Muscle of leg (tissue), 11 donors: ENCODE measurements around the gene NOS1. TPM values are rescaled to one million over a fixed set of nuclear protein-coding genes. Genes with fewer than 3 reads are reported as not detected.

Source experiments
- DNase-seq: peaks from one replicate; pipeline ENCODE4 v3.0.0; 2013
- H3K27ac ChIP-seq: one replicate; pipeline ENCODE4 v1.5.1; 2013; ENCODE audit warnings: mild to moderate bottlenecking, low read length, control low read depth
- H3K27me3 ChIP-seq: one replicate; pipeline ENCODE4 v1.6.1; 2013; ENCODE audit warnings: low read length; ENCODE audit not compliant: control insufficient read depth, insufficient read depth
- H3K36me3 ChIP-seq: one replicate; pipeline ENCODE4 v1.6.1; 2013; ENCODE audit warnings: low read length; ENCODE audit not compliant: control insufficient read depth, insufficient read depth
- H3K4me1 ChIP-seq: one replicate; pipeline ENCODE4 v1.6.1; 2013; ENCODE audit warnings: low read length; ENCODE audit not compliant: control insufficient read depth, insufficient read depth
- H3K4me3 ChIP-seq: one replicate; pipeline ENCODE4 v1.5.1; 2013; ENCODE audit warnings: low read length, control low read depth
- H3K9me3 ChIP-seq: replicated peaks from 2 replicates; pipeline ENCODE4 v1.6.1; 2013; ENCODE audit warnings: low read depth, low read length; ENCODE audit not compliant: control insufficient read depth
- WGBS: methylation state at CpG from one replicate; pipeline ENCODE4 v1.1.5; 2013; ENCODE audit warnings: missing lambda C conversion rate; ENCODE audit not compliant: insufficient coverage; 5-methylcytosine and 5-hydroxymethylcytosine counted together
- polyA plus RNA-seq, 8 donors: library from polyadenylated mRNA; unstranded; fragments of 120-200 nt; gene quantifications; one replicate each; pipeline versions ENCODE4 v1.2.1 to v1.2.3, GENCODE V29; 2013; ENCODE audit warnings: inconsistent platforms in 1 of 8, low replicate concordance in 1 of 8; ENCODE audit not compliant: insufficient read length in 8 of 8, insufficient read depth in 1 of 8
- total RNA-seq: library from RNA; stranded (reverse); fragments of 120-200 nt; gene quantifications from one replicate; pipeline ENCODE4 v1.2.4, GENCODE V29; 2013

The NOS1 gene
- total and polyA plus RNA-seq, 9 donors = 0.09 to 0.65 (median 0.18) TPM

DNA sequence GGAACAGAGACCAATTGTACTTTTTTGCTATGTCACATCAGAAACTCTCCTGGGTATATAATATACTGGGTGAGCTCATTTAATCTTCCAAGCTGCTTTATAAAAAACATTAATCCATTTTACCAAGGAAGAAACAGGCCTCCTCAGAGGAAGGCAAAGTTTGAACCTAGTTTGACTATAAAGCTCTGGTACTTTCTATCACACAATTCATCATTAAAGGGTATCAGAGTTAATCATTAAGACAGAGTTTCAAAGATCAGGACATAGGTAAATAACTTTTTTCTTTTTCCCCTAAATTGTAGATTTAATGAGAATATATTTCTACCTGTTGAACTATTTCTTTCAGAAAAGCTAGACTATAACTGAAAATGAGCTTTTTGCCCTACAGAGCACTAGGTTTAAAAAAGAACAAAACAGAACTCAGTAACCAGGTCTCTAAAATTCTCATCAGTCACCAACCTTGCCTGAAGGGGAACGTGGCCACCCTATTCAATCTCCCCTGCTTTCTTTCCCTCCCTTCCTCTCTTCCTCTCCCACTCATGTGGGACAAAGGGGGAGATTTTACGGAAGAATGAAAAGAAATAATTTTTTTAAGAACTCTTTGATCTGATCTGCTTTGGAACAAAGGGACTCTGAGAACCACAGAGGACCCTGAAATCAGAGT, 189.8 kb downstream of the NOS1 start:
- H3K9me3 ChIP-seq = no peaks in the 10 kb centered on the region
- no CpG with 5 or more reads among the region's 2 CpGs for WGBS
- no peak overlapping the region for H3K4me3 ChIP-seq
- no peak for DNase-seq
- H3K27me3 ChIP-seq = no peaks in the 10 kb centered on the region
- H3K27ac ChIP-seq = no peak overlapping the region
- H3K4me1 ChIP-seq = no peaks in the 10 kb centered on the region
- H3K36me3 ChIP-seq = peaks cover 63% of the 10 kb centered on the region

DNA sequence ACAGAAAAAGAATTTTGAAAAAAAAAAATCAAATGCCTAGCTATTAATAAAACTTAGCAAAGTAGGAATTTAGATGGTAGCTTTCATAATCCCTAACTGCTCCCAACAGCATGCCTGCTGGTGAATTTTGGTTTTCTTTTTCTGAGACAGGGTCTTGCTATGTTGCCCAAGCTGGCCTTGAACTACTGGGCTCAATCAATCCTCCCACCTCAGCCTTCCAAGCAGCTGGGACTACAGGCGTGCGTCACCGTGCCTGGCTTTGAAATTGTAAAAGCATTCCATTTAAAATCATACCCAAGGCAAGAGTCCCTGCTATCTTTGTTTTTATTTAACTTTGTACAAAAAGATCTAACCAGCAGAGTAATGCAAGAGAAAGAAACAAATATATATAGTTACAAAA, 191.9 kb downstream of the NOS1 start:
- Histone ChIP-seq H3K4me1 (no peaks in the 10 kb centered on the region), H3K27me3 (no peaks in the 10 kb centered on the region), H3K4me3 (no peak overlapping the region), H3K36me3 (peaks cover 62% of the 10 kb centered on the region), H3K9me3 (no peaks in the 10 kb centered on the region), H3K27ac (no peak overlapping the region)
- WGBS = no CpG with 5 or more reads among the region's 3 CpGs
- no peak for DNase-seq

DNA sequence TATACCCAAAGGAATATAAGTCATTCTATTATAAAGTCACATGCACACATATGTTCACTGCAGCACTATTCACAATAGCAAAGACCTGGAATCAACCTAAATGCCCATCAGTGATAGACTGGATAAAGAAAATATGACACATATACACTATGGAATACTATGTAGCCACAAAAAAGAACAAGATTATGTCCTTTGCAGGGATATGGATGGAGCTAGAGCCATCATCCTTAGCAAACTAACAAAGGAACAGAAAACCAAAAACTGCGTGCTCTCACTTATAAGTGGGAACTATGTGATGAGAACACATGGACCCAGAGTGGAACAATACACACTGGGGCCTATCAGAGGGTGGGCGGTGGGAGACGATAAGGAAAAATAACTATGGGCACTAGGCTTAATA, 192.4 kb downstream of the NOS1 start:
- H3K4me1 ChIP-seq = no peaks in the 10 kb centered on the region
- peaks cover 59% of the 10 kb centered on the region for H3K36me3 ChIP-seq
- H3K4me3 ChIP-seq = no peak overlapping the region
- WGBS = no CpG with 5 or more reads among the region's 3 CpGs
- DNase-seq = no peak
- no peaks in the 10 kb centered on the region for H3K27me3 ChIP-seq
- no peak overlapping the region for H3K27ac ChIP-seq
- no peaks in the 10 kb centered on the region for H3K9me3 ChIP-seq

DNA sequence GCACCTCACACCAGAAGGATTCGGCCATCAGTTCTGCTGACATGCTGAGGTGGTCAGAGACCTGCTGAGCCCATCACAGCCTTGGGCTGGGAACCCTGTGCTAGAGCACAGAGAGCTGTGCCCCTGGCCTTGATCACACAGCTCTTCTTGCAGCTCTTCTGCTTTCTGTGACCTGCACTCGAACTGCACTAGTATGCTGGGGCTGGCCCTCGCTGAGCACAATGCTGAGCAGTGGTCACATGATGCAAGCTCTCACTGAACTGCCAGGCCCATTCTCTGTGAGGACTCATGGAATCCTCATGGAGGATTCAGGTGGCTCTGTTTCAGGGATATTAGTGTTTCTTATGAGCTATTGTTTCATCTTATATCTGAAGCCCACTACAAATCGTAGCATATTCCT, 193.7 kb downstream of the NOS1 start:
- H3K9me3 ChIP-seq = no peaks in the 10 kb centered on the region
- WGBS = 89% methylated on average over 3 of the region's 4 CpGs
- no peaks in the 10 kb centered on the region for H3K4me1 ChIP-seq

DNA sequence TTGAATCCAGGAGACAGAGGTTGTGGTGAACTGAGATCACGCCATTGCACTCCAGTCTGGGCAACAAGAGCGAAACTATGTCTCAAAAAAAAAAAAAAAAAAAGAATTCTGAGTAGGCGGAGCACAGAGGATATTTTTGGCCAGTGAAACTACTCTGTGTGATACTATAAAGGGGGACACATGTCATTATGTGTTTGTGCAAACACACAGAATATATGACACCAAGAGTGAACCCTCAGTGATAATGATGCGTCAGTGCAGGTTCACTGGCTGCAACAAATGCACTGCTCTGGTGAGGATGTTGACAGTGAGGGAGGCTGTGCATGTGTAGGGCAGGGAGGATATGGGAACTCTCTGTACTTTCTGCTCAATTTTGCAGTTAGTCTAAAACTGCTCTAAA, 195.3 kb downstream of the NOS1 start:
- DNase-seq = no peak
- no peaks in the 10 kb centered on the region for H3K27me3 ChIP-seq
- no peak overlapping the region for H3K4me3 ChIP-seq
- H3K9me3 ChIP-seq = no peaks in the 10 kb centered on the region
- H3K36me3 ChIP-seq = peaks cover 69% of the 10 kb centered on the region
- H3K4me1 ChIP-seq = no peaks in the 10 kb centered on the region
- H3K27ac ChIP-seq = no peak overlapping the region
- WGBS = 100% methylated on average over 1 of the region's 4 CpGs

More for the DNA sequence above, 193.7 kb downstream of the NOS1 start:
- Histone ChIP-seq H3K27me3 (no peaks in the 10 kb centered on the region), H3K36me3 (peaks cover 59% of the 10 kb centered on the region), H3K27ac (no peak overlapping the region), H3K4me3 (no peak overlapping the region)
- no peak for DNase-seq

DNA sequence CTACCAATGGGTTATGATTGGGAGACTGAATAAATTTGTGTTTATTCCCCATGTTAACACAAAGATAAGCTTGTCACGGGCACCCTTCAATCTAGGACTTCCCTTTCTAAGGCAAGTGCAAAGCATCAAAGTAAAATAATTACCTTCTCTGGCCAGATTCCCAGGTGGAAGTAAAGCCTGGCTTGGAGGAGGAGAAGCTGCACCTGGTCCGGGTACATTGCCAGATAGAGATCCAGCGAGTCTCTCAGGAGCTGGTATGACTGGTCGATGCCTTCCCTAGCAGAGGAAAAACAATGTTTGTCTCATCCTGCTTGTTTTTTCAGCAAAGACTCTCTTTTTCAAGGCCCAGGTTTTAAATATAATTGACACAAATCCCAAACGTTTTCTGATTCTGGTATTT, 196.1 kb downstream of the NOS1 start:
- H3K4me1 ChIP-seq = no peaks in the 10 kb centered on the region
- no peaks in the 10 kb centered on the region for H3K9me3 ChIP-seq
- no peak for DNase-seq
- WGBS = 83% methylated on average over 3 of the region's 5 CpGs
- no peak overlapping the region for H3K4me3 ChIP-seq
- H3K27me3 ChIP-seq = no peaks in the 10 kb centered on the region
- H3K36me3 ChIP-seq = peaks cover 71% of the 10 kb centered on the region
- no peak overlapping the region for H3K27ac ChIP-seq

DNA sequence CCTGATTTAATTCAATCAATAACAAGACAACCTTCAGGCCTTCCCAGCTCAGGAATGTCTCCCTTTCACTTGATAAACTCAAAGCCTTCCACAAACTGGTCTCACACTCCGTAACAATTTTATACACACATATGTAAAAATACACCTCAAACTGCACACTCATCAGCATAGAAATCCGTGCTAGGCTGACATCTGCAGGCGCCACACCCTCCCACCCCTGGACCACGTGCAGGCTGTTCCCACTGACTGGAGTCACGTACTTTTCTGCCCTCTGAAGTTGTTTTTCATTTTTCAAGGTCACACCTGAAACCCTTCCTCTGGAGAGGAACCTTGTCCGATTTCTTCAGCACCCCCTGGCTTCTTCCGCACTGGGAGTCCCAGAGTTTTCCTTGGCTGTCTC, 198.8 kb downstream of the NOS1 start:
- H3K27me3 ChIP-seq = no peaks in the 10 kb centered on the region
- no peaks in the 10 kb centered on the region for H3K4me1 ChIP-seq
- no peak for DNase-seq
- 66% methylated on average over 5 of the region's 7 CpGs for WGBS
- no peaks in the 10 kb centered on the region for H3K9me3 ChIP-seq
- H3K4me3 ChIP-seq = no peak overlapping the region
- no peak overlapping the region for H3K27ac ChIP-seq
- H3K36me3 ChIP-seq = peaks cover 89% of the 10 kb centered on the region

DNA sequence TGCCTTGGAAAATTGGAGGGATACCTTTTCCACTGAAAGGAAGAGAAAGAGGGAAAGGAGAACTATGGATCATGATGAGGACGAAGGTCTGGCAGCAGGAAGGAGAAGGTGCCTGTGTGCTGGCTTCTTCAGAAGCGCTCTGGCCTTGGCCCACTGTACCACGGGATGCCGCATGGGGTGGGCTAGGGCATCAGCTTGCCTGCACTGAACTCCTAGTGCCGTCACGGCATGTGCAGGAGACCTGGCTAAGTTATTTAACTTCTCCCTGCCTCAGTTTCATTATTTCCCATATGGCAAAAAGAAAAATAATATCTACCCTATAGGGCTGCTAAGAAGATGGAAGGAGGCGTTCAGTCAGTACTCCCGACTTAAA, 199.3 kb downstream of the NOS1 start:
- no peak overlapping the region for H3K27ac ChIP-seq
- 77% methylated on average over 1 of the region's 8 CpGs for WGBS

DNA sequence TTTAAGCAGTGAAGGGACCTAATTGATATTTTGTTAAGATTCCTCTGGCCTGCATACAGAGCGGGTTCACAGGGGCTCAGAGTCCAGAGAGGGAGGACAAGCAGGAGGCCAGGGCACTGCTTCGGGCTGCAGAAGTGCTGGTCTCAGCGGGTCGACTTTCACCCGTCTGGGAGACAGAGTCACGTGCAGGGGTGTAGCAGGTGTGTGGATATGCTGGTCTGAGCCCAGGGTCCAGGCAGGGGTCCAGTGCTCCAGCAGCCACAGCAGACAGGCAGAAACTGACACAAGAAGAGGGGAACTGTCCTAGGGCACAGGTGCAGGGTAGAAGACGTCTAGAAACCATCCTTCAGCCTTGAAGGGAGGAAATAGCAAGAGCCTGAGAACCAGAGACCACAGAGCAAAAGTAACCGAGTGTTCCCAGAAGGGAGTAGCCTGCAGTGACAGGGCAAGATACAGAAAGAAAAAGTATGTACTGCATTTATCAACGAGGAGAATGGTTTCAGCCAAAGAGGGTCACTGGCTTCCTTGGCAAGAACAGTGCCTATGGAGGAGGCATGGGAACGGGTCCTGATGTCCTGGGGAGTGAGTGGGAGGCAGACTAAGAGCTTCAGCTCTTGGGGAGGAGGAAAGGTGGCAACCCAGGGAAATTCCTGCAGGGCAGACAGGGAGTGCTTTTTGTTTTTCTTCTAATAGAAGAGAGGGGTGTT, 199.8 kb downstream of the NOS1 start:
- WGBS = 80% methylated on average over 10 of the region's 10 CpGs
- Histone ChIP-seq H3K27ac (no peak overlapping the region), H3K27me3 (no peaks in the 10 kb centered on the region), H3K9me3 (no peaks in the 10 kb centered on the region), H3K4me1 (no peaks in the 10 kb centered on the region), H3K36me3 (peaks cover 86% of the 10 kb centered on the region), H3K4me3 (no peak overlapping the region)
- DNase-seq = no peak

More for the DNA sequence above, 199.3 kb downstream of the NOS1 start:
- Histone ChIP-seq H3K4me1 (no peaks in the 10 kb centered on the region), H3K36me3 (peaks cover 88% of the 10 kb centered on the region), H3K9me3 (no peaks in the 10 kb centered on the region), H3K4me3 (no peak overlapping the region), H3K27me3 (no peaks in the 10 kb centered on the region)
- DNase-seq = no peak

DNA sequence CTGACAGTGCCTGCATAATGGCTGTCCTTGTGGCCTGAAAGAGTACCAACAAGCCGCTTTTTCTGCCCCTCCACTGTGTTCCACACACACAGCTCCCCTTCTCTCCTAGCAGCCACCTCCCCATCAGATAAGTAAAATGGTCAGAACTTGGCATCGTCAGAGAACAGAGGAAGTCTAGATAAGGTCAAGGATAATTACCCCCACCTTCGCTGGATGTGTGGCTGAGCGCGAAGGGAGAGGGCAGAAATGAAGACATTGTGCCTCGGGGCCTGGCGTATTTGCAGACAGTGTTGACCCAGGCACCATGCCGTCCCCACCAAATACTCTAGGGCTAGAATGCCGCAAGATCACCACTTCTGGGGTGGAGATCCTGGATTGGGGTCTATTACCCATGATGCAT, 201.8 kb downstream of the NOS1 start:
- Histone ChIP-seq H3K27ac (no peak overlapping the region), H3K4me1 (no peaks in the 10 kb centered on the region), H3K36me3 (peaks cover 89% of the 10 kb centered on the region), H3K9me3 (no peaks in the 10 kb centered on the region), H3K27me3 (no peaks in the 10 kb centered on the region), H3K4me3 (no peak overlapping the region)
- no peak for DNase-seq
- WGBS = 90% methylated on average over 5 of the region's 9 CpGs
